Measurements from ENCODE around the gene WRAP53. TPM values are rescaled to one million over a fixed set of nuclear protein-coding genes. Genes with fewer than 3 reads are reported as not detected.
A peak's percentile ranks its signal among the peaks of the same experiment; 100 is the strongest.

The WRAP53 gene
- total and polyA plus RNA-seq, 9 donors: 1.1 to 10.1 (median 6.1) TPM

DNA sequence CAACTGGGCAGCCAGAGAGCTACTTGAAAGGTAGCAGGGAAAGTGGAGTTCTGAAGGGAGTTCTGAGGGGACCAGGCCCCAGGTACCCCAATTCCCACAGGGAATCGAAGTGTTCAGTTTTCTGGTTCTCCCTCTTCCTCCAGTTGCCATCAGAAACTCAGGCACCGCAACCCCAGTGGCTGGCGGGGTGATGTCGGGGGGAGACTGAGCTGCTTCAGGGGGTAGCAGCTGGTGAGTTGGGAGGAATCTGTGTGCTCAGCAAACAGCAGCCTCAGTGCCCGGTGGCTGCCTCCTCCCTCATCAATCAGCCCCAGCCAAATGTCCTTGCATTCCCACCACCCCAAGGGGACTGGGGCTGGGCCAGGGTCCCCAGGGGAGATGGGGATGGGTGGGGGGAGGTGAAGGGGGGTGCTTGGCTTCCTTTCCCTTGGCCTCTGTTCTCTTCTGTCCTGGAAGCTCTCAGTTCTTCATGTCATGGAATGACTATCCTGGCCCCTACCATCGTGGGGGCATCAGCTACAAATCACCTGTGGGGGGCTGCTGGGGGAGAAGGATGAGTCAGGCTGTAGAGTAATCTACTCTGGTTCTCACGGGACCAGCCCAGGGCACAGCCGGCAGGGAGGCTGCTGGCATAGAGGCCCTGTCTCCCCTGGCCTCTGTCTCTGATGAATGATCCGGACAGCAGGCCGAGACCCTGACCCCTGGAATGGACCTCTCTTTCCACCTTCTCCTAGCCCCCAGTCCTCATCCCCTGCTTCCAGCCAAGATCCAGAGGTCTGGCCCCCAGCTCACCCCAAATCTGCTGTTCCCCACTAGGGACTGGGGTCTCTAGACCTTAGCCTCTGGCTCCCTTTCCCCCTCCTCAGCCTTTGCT, 26.7 kb downstream of the WRAP53 start:
- 56 to 60% (median 59%) methylated on average over 10 of the region's 10 CpGs for WGBS, 3 donors
- no peaks in the 10 kb centered on the region for H3K36me3 ChIP-seq
- no peaks in the 10 kb centered on the region for H3K27me3 ChIP-seq

DNA sequence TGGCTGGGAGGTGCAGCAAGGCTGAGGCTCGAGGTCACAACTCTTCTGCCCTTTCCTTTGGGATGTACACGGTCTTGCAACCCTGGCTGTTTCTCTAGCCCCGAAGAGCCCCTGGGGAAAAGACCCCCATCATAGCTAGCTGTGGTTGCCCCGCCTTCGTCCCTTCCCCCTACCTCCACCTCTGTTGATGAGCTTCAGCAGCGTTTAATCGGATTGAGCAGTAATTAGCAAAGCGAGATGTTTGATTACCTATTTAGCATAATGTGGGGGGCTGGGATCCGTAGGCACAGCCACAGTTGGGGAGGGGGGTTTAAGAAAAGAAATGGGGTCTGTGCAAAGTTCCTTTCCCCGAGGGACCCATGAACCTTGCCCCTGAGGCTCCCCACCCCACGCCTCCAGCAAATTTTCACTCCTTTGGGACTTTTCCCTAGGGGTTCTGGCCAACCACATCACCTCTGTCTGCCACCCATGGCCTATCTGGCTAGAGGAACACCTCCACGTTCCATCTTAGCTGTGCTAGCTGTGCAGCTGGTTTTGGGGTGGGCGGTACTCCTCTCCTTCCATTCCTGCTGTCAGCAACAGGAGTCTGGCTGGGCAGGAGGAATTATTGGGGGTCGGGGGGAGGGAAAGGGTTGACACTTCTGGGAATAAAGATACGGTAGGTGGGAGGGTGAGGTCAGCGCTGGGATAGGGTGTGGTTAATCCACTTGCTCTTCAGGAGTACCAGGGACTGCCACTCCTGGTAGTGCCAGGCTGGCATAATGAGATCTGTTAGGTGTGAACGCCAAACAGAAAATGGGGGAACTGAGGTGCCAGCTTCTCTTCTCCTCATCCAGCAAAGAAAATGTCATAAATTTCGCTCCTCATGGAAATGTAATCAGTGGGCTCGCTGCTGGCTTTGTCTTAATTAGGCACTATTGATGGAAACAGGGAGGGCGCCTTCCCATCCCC, 27.9 kb downstream of the WRAP53 start:
- Histone ChIP-seq H3K27ac (no peak overlapping the region), H3K36me3 (no peaks in the 10 kb centered on the region), H3K9me3 (no peaks in the 10 kb centered on the region), H3K4me1 (ENCODE audit: insufficient read depth) (peaks cover 3% of the 10 kb centered on the region), H3K4me3 (peak overlapping the region; percentile 46), H3K27me3 (no peaks in the 10 kb centered on the region)
- intact Hi-C loops (cut with DNase I): no loop called here
- TF ChIP-seq EP300 (IDR thresholded peaks at IDR 0.05) (no peak), POLR2A (IDR thresholded peaks at IDR 0.05) (no peak)
- TF ChIP-seq, protein P1, sequence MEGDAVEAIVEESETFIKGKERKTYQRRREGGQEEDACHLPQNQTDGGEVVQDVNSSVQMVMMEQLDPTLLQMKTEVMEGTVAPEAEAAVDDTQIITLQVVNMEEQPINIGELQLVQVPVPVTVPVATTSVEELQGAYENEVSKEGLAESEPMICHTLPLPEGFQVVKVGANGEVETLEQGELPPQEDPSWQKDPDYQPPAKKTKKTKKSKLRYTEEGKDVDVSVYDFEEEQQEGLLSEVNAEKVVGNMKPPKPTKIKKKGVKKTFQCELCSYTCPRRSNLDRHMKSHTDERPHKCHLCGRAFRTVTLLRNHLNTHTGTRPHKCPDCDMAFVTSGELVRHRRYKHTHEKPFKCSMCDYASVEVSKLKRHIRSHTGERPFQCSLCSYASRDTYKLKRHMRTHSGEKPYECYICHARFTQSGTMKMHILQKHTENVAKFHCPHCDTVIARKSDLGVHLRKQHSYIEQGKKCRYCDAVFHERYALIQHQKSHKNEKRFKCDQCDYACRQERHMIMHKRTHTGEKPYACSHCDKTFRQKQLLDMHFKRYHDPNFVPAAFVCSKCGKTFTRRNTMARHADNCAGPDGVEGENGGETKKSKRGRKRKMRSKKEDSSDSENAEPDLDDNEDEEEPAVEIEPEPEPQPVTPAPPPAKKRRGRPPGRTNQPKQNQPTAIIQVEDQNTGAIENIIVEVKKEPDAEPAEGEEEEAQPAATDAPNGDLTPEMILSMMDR (IDR thresholded peaks at IDR 0.05): no peak
- DNase-seq: no peak
- 27 to 34% (median 32%) methylated on average over 20 of the region's 20 CpGs for WGBS, 3 donors

More for the DNA sequence above, 26.7 kb downstream of the WRAP53 start:
- H3K4me3 ChIP-seq: no peak overlapping the region
- TF ChIP-seq EP300 (IDR thresholded peaks at IDR 0.05): no peak
- no peak for TF ChIP-seq POLR2A (IDR thresholded peaks at IDR 0.05)
- TF ChIP-seq, protein P1 (IDR thresholded peaks at IDR 0.05): no peak
- intact Hi-C loops (cut with DNase I): no loop called here
- H3K27ac ChIP-seq: no peak overlapping the region
- peaks cover 3% of the 10 kb centered on the region for H3K4me1 ChIP-seq (ENCODE audit: insufficient read depth)
- H3K9me3 ChIP-seq: no peaks in the 10 kb centered on the region
- no peak for DNase-seq

DNA sequence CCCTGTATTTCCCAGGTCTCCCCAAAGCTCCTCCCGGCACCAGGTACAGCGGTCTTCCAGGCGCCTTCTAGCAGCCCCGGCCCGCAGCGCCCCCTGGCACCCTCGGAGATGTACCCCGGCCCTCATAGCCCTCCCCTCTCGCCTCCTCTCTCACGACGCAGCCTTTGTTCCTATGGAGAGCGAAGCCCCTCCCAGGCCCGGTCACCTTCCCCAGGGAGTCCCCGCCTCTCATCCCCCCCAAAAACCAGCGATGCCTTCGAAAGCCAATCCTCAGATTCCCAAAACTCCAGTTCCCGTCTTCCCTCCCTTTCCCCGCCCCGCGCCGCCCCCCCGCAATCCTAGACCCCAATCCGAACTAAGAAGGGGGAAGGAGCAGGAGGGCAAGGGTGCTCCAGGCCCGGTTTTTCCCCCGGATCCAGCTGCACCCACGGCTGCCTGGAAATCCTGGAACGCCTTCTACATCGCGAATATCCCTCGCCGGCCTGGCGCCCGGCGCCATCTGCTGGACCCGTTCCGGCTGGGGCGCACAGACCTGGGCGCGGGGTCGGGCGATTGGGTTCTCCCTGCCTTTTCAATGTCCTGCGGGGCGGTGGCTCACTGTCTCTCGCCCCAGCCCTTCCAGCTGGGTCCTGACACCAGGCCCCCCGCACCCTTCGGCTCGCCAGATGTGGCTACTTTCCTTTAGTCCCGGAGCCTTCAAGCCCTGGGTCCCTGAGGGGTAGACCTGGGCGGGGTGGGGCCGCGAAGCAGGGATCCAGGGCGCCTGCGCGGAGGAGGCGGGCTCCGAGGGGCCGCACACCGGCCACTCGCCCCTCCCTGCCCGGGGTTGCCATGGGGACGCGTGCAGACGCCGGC, 28.9 kb downstream of the WRAP53 start, which contains the start of gene DNAH2:
Gene DNAH2, plus strand, starts transcription at position 844 of the 855 bp plus-strand sequence. CDS start 1,991 bp downstream, outside the sequence.
- no peak for TF ChIP-seq POLR2A (IDR thresholded peaks at IDR 0.05)
- no peak for TF ChIP-seq EP300 (IDR thresholded peaks at IDR 0.05)
- TF ChIP-seq, protein P1 (IDR thresholded peaks at IDR 0.05): peak; percentile 8 to 51 (median 33)
- no peaks in the 10 kb centered on the region for H3K36me3 ChIP-seq
- intact Hi-C loops (cut with DNase I): no loop called here
- 0 to 2% (median 1%) methylated on average over 54 to 64 of the region's 64 CpGs for WGBS, 3 donors
- peaks cover 3% of the 10 kb centered on the region for H3K4me1 ChIP-seq (ENCODE audit: insufficient read depth)
- H3K9me3 ChIP-seq: no peaks in the 10 kb centered on the region
- no peaks in the 10 kb centered on the region for H3K27me3 ChIP-seq
- DNase-seq: peak; percentile 80 to 90 (median 84)
- no peak within 1 kb of the TSS for H3K27ac ChIP-seq
- peak within 1 kb of the TSS; percentile 46 for H3K4me3 ChIP-seq
